SU-DHL-6 (cell line): ENCODE data around the gene CPEB3.
"Not testable (repeated sequence)": the region's sequence is repeated elsewhere in the genome, so short reads cannot be mapped to it uniquely, and the experiment has no call there.

Experiments
- H2AFZ ChIP-seq: fragments of 200-600 bp; sonication (generic); 2 replicates; pipeline ENCODE4 v1.6.1; 2014; ENCODE audit warnings: low read depth, mild to moderate bottlenecking, moderate library complexity, mixed read lengths, antibody characterized with exemption, low read length; ENCODE audit not compliant: severe bottlenecking
- H3F3A ChIP-seq: fragments of 200-600 bp; shearing (Covaris generic); 2 replicates; pipeline ENCODE4 v1.6.0; 2016; ENCODE audit warnings: antibody characterized with exemption, mild to moderate bottlenecking; ENCODE audit not compliant: insufficient read depth
- H3K27ac ChIP-seq: fragments of 200-600 bp; sonication (generic); 2 replicates; pipeline ENCODE4 v1.5.1; 2016; ENCODE audit warnings: low read depth, mild to moderate bottlenecking, low read length, moderate library complexity, mixed read lengths
- H3K27me3 ChIP-seq: fragments of 200-600 bp; sonication (generic), shearing (Covaris generic); 2 replicates; pipeline ENCODE4 v1.6.0; 2014; ENCODE audit warnings: mild to moderate bottlenecking, low read length
- H3K36me3 ChIP-seq: fragments of 200-600 bp; sonication (generic); 2 replicates; pipeline ENCODE4 v1.6.1; 2014; ENCODE audit warnings: mild to moderate bottlenecking, low read length, mixed read lengths
- H3K4me2 ChIP-seq: fragments of 300-600, 200-600 bp; shearing (Covaris generic), sonication (generic); 2 replicates; pipeline ENCODE4 v1.6.0; 2014; ENCODE audit warnings: low read length, low read depth, mild to moderate bottlenecking; ENCODE audit not compliant: poor library complexity, severe bottlenecking
- H3K4me3 ChIP-seq: fragments of 200-600 bp; sonication (generic); 2 replicates; pipeline ENCODE4 v1.5.1; 2014; ENCODE audit warnings: antibody characterized with exemption, low read length, mild to moderate bottlenecking, mixed read lengths; ENCODE audit not compliant: insufficient read depth, poor library complexity, severe bottlenecking
- H3K79me2 ChIP-seq: fragments of 200-600 bp; sonication (generic); 2 replicates; pipeline ENCODE4 v1.6.1; 2014; ENCODE audit warnings: mild to moderate bottlenecking, low read length, moderate library complexity; ENCODE audit not compliant: insufficient read depth
- H3K9ac ChIP-seq: fragments of 200-600 bp; sonication (generic); 2 replicates; pipeline ENCODE4 v1.7.0; 2014; ENCODE audit warnings: mild to moderate bottlenecking, low read length
- H3K9me2 ChIP-seq: fragments of 200-600 bp; sonication (generic); replicated peaks from 2 replicates; pipeline ENCODE4 v1.6.1; 2014; ENCODE audit warnings: low read length; ENCODE audit not compliant: insufficient read depth
- H3K9me3 ChIP-seq: fragments of 200-600 bp; sonication (generic); 2 replicates; pipeline ENCODE4 v1.6.1; 2014; ENCODE audit warnings: low read length, mixed read lengths; ENCODE audit not compliant: insufficient read depth
- H4K20me1 ChIP-seq: fragments of 200-600 bp; sonication (generic); 2 replicates; pipeline ENCODE4 v1.6.1; 2014; ENCODE audit warnings: low read depth, mild to moderate bottlenecking, antibody characterized with exemption, low read length, moderate library complexity, mixed read lengths
- CTCF ChIP-seq: fragments of 200-600 bp; sonication (generic); IDR thresholded peaks from one replicate; pipeline ENCODE4 v1.5.1; 2017; ENCODE audit warnings: antibody characterized with exemption, mild to moderate bottlenecking, low read length, moderate library complexity; ENCODE audit not compliant: insufficient read depth, poor library complexity, severe bottlenecking
- EZH2phosphoT487 ChIP-seq: fragments of 200-600 bp; sonication (generic), shearing (Covaris generic); conservative IDR thresholded peaks from 2 replicates; pipeline ENCODE4 v1.6.1; 2018; ENCODE audit warnings: mild to moderate bottlenecking, antibody characterized with exemption, low read length, moderate library complexity, mixed read lengths

The CPEB3 gene

GRCh38 chr10:92290837-92291615 is at the start of gene CPEB3, which contains the start of gene MARCHF5:
CPEB3 (minus strand) TSS chr10:92291078; CDS start chr10:92240350, 50,728 bp downstream.
MARCHF5 (plus strand) TSS chr10:92291167; CDS start chr10:92291495, 328 bp downstream.
- Histone ChIP-seq H3K4me2 (peak within 1 kb of the TSS; percentile 85), H3K27ac (peak within 1 kb of the TSS; percentile 41), H4K20me1 (no peaks in the 10 kb centered on the region; the same call in 1 of the 2 replicates), H3K4me3 (peak within 1 kb of the TSS; percentile 95), H3K79me2 (peaks cover 40% of the 10 kb centered on the region), H3K9me2 (no peaks in the 10 kb centered on the region), H3F3A (no peaks in the 10 kb centered on the region), H3K36me3 (no peaks in the 10 kb centered on the region), H3K9me3 (no peaks in the 10 kb centered on the region), H2AFZ (peak within 1 kb of the TSS; percentile 99), H3K27me3 (no peaks in the 10 kb centered on the region), H3K9ac (peak within 1 kb of the TSS; percentile 94)
- TF ChIP-seq CTCF (no peak), EZH2phosphoT487 (no peak)

GRCh38 chr10:92329927-92330326 is 39.0 kb upstream of the CPEB3 start:
- H2AFZ ChIP-seq, H3K36me3 ChIP-seq, H3K9me2 ChIP-seq, H3K4me2 ChIP-seq, H3K79me2 ChIP-seq, H4K20me1 ChIP-seq, H3K9me3 ChIP-seq, H3K27me3 ChIP-seq, H3K9ac ChIP-seq, H3K27ac ChIP-seq, H3K4me3 ChIP-seq, H3F3A ChIP-seq: not testable (repeated sequence)

GRCh38 chr10:92328993-92329392 is 38.1 kb upstream of the CPEB3 start:
- 0 out of 2 replicates have a peak, but pooled peaks cover 4% of the 10 kb centered on the region for H4K20me1 ChIP-seq
- no peak overlapping the region for H3K27ac ChIP-seq
- no peak overlapping the region for H2AFZ ChIP-seq

More at GRCh38 chr10:92328993-92329392, 38.1 kb upstream of the CPEB3 start:
- Histone ChIP-seq H3K9me2 (no peaks in the 10 kb centered on the region), H3K79me2 (peaks cover 8% of the 10 kb centered on the region; the same call in 1 of the 2 replicates), H3F3A (no peaks in the 10 kb centered on the region; the same call in 1 of the 2 replicates), H3K4me2 (no peak overlapping the region), H3K36me3 (no peaks in the 10 kb centered on the region), H3K27me3 (no peaks in the 10 kb centered on the region), H3K4me3 (no peak overlapping the region), H3K9me3 (no peaks in the 10 kb centered on the region), H3K9ac (no peak overlapping the region)
- TF ChIP-seq CTCF (no peak), EZH2phosphoT487 (no peak)
